DND-41 (cell line): ENCODE results near the gene FLII.

Experiments
- ATAC-seq: fragments of 200-7000 bp; cut with Tn5 transposase; 3 replicates; pipeline ENCODE4 v1.9.1; 2021; ENCODE audit warnings: low read depth; ENCODE audit not compliant: insufficient read depth
- DNase-seq: peaks from one replicate; pipeline ENCODE4 v3.0.0-alpha.2; 2020
- H2AFZ ChIP-seq: 2 replicates; pipeline ENCODE4 v1.6.0; 2012; ENCODE audit warnings: low read depth, low read length
- H3K27ac ChIP-seq: 2 replicates; pipeline ENCODE4 v1.5.1; 2012; ENCODE audit warnings: low read length, inconsistent platforms
- H3K27me3 ChIP-seq: fragments of 200-600 bp; sonication (generic); 2 replicates; pipeline ENCODE4 v1.6.0; 2012; ENCODE audit warnings: low read length, mild to moderate bottlenecking, inconsistent platforms; ENCODE audit not compliant: insufficient read depth, poor library complexity
- H3K36me3 ChIP-seq: 2 replicates; pipeline ENCODE4 v1.5.1; 2012; ENCODE audit warnings: low read length, inconsistent platforms; ENCODE audit not compliant: insufficient read depth
- H3K4me1 ChIP-seq: 2 replicates; pipeline ENCODE4 v1.5.1; 2012; ENCODE audit warnings: mild to moderate bottlenecking, low read length; ENCODE audit not compliant: insufficient read depth
- H3K4me2 ChIP-seq: 2 replicates; pipeline ENCODE4 v1.6.0; 2012; ENCODE audit warnings: mild to moderate bottlenecking, moderate library complexity, low read length, inconsistent platforms; ENCODE audit not compliant: insufficient read depth
- H3K4me3 ChIP-seq, 2 experiments: fragments of 200-600 bp in 1 of 2; shearing (Covaris generic) in 1 of 2; 2 replicates each; pipeline ENCODE4 v1.5.1; 2012 to 2016; ENCODE audit warnings: inconsistent platforms in 2 of 2, low read length in 2 of 2, mild to moderate bottlenecking in 2 of 2, low read depth in 1 of 2, moderate library complexity in 1 of 2
- H3K79me2 ChIP-seq: 2 replicates; pipeline ENCODE4 v1.6.0; 2012; ENCODE audit warnings: low read length, inconsistent platforms; ENCODE audit not compliant: insufficient read depth
- H3K9ac ChIP-seq: 2 replicates; pipeline ENCODE4 v1.6.0; 2012; ENCODE audit warnings: low read depth, mild to moderate bottlenecking, inconsistent platforms, low read length, moderate library complexity
- H3K9me3 ChIP-seq: 2 replicates; pipeline ENCODE4 v1.5.1; 2012; ENCODE audit warnings: low read length, moderate library complexity, mild to moderate bottlenecking, inconsistent platforms; ENCODE audit not compliant: insufficient read depth, severe bottlenecking
- H4K20me1 ChIP-seq: 2 replicates; pipeline ENCODE4 v1.6.0; 2012; ENCODE audit warnings: low read length; ENCODE audit not compliant: insufficient read depth
- EZH2 ChIP-seq: IDR thresholded peaks from 3 replicates; pipeline ENCODE4 v1.6.1; 2012; ENCODE audit warnings: borderline replicate concordance, low read depth, mild to moderate bottlenecking, moderate library complexity, low read length, inconsistent platforms; ENCODE audit not compliant: severe bottlenecking
- TF ChIP-seq, protein P1 (sequence below): IDR thresholded peaks from 2 replicates; pipeline ENCODE4 v1.5.1; 2012; ENCODE audit warnings: borderline replicate concordance, low read length, moderate library complexity, mild to moderate bottlenecking; ENCODE audit not compliant: poor library complexity, severe bottlenecking; ENCODE audit errors: extremely low read depth

Gene FLII

DNA sequence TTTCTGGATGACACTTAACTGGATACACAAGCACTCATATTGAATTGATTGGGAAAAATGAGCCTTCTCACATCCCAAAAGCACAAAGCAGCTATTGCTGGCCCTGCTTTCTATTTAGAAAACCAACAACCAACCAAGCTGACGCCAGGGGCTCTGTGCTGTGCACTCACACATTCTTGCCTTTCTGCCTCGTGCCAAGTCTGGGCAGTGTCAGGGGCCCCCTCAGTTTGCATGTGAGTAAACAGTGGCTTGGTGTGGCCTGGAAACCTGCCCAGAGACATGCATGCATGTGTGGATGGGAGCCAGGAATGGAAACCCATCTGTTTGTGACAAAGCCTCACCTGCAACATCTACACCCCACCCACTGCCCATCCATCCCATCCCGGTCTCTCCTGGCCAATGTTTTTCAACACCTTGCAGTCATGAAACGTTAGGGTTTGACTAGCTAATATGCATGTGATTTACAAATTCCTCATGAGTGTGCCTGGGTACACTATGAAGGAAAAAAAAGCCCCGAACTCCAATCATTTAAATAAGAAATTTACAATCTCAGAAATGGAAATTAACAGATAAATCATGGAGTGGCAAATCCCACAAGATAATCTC lies 22.3 kb upstream of the FLII start:
- Histone ChIP-seq H3K4me2 (no peak overlapping the region), H4K20me1 (peaks cover 20% of the 10 kb centered on the region; the same call in 1 of the 2 replicates), H3K9ac (no peak overlapping the region), H3K36me3 (peaks cover 95% of the 10 kb centered on the region), H3K4me3 (no peak overlapping the region), H3K4me1 (no peaks in the 10 kb centered on the region), H3K27ac (no peak overlapping the region), H3K27me3 (no peaks in the 10 kb centered on the region), H2AFZ (no peak overlapping the region), H3K9me3 (no peaks in the 10 kb centered on the region), H3K79me2 (no peaks in the 10 kb centered on the region)
- ATAC-seq (no peak), DNase-seq (no peak)
- no peak for TF ChIP-seq EZH2

DNA sequence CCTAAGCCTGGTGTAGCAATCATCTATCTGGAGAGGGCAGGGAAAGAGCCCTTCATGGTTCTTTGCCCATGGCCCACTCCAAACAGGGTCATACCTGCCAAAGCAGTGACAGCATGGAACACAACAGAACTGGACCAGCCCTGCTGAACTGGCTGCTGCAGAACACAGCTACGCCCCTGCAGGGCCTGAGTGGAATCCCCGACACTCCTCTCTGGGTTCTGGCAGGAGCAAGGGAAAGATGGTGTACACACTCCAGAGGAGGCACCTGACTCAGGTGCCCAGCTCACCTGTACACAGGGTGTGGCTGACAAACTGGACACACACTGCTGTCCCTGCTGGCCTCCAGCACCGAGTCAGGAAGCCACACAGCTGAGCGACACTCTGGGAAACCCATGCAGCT lies 21.7 kb upstream of the FLII start:
- Histone ChIP-seq H3K79me2 (no peaks in the 10 kb centered on the region), H3K9ac (no peak overlapping the region), H3K4me3 (no peak overlapping the region), H4K20me1 (peaks cover 17% of the 10 kb centered on the region; the same call in 1 of the 2 replicates), H3K4me2 (no peak overlapping the region), H3K4me1 (no peaks in the 10 kb centered on the region), H3K9me3 (no peaks in the 10 kb centered on the region), H3K27me3 (no peaks in the 10 kb centered on the region), H3K36me3 (peaks cover 92% of the 10 kb centered on the region), H2AFZ (no peak overlapping the region), H3K27ac (no peak overlapping the region)
- TF ChIP-seq, protein P1, sequence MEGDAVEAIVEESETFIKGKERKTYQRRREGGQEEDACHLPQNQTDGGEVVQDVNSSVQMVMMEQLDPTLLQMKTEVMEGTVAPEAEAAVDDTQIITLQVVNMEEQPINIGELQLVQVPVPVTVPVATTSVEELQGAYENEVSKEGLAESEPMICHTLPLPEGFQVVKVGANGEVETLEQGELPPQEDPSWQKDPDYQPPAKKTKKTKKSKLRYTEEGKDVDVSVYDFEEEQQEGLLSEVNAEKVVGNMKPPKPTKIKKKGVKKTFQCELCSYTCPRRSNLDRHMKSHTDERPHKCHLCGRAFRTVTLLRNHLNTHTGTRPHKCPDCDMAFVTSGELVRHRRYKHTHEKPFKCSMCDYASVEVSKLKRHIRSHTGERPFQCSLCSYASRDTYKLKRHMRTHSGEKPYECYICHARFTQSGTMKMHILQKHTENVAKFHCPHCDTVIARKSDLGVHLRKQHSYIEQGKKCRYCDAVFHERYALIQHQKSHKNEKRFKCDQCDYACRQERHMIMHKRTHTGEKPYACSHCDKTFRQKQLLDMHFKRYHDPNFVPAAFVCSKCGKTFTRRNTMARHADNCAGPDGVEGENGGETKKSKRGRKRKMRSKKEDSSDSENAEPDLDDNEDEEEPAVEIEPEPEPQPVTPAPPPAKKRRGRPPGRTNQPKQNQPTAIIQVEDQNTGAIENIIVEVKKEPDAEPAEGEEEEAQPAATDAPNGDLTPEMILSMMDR = no peak
- no peak for TF ChIP-seq EZH2
- ATAC-seq = no peak
- DNase-seq = no peak

DNA sequence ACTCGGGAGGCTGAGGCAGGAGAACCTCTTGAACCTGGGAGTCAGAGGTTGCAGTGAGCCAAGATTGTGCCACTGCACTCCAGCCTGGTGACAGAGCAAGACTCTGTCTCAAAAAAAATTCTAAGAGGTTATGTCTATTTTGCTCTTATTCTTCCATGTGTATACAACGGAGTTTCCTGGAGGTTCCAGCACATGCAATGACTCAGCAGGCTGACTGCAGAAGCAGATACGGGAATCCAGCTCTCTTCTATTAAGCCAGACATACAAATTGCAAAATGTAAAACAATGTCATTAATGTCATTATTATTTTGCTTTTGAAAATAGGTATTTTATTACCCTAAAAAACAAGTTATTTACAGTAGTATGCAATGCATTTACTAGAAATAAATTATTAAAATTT lies 20.3 kb upstream of the FLII start:
- no peaks in the 10 kb centered on the region for H3K4me1 ChIP-seq
- no peaks in the 10 kb centered on the region for H3K79me2 ChIP-seq
- peaks cover 15% of the 10 kb centered on the region; the same call in 1 of the 2 replicates for H4K20me1 ChIP-seq
- H3K27ac ChIP-seq = no peak overlapping the region
- no peaks in the 10 kb centered on the region for H3K27me3 ChIP-seq
- peaks cover 93% of the 10 kb centered on the region for H3K36me3 ChIP-seq
- TF ChIP-seq, protein P1 = no peak
- no peak for TF ChIP-seq EZH2
- no peak overlapping the region for H3K4me2 ChIP-seq
- no peak overlapping the region for H2AFZ ChIP-seq
- H3K9ac ChIP-seq = no peak overlapping the region
- no peaks in the 10 kb centered on the region for H3K9me3 ChIP-seq
- no peak overlapping the region for H3K4me3 ChIP-seq
- no peak for DNase-seq
- ATAC-seq = no peak

DNA sequence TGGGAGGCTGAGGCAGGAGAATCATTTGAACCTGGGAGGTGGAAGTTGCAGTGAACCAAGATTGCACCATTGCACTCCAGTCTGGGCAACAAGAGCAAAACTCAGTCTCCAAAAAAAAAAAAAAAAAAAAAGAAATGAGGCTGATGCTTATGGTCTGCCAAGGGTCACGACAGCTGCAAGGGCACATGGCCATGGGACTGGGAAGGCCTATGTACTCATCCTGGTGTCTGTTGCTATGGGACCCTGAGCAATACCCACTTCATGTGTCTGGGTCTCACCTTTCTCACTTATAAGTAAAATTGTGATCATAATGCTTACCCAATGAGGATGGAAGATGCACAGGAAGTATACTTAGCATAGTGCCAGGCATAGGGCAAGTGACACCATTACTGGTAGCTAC lies 18.5 kb upstream of the FLII start:
- Histone ChIP-seq H3K36me3 (peaks cover 92% of the 10 kb centered on the region), H3K79me2 (no peaks in the 10 kb centered on the region), H3K4me2 (no peak overlapping the region), H4K20me1 (peaks cover 11% of the 10 kb centered on the region; the same call in 1 of the 2 replicates), H3K4me3 (no peak overlapping the region), H3K27me3 (no peaks in the 10 kb centered on the region), H2AFZ (no peak overlapping the region), H3K9ac (no peak overlapping the region), H3K27ac (no peak overlapping the region), H3K9me3 (no peaks in the 10 kb centered on the region), H3K4me1 (no peaks in the 10 kb centered on the region)
- DNase-seq (no peak), ATAC-seq (no peak)
- TF ChIP-seq, protein P1 = no peak
- TF ChIP-seq EZH2 = no peak
